Omental fat pad (tissue), 4 donors: ENCODE measurements around the gene HEATR1. TPM values are rescaled to one million over a fixed set of nuclear protein-coding genes. Genes with fewer than 3 reads are reported as not detected.
"Not testable (repeated sequence)": the region's sequence is repeated elsewhere in the genome, so short reads cannot be mapped to it uniquely, and the experiment has no call there.

Experiments
- ATAC-seq: fragments of 150-250 bp; one replicate; pipeline ENCODE4 v1.9.1; 2016; ENCODE audit warnings: mild to moderate bottlenecking, moderate library complexity; ENCODE audit not compliant: low FRiP score
- DNase-seq: peaks from one replicate; pipeline ENCODE4 v3.0.0-alpha.2; 2019; ENCODE audit warnings: low spot score
- CTCF ChIP-seq, 3 donors: fragments of 450-650 bp; IDR thresholded peaks; one replicate each; pipeline ENCODE4 v1.5.1; 2016 to 2017; ENCODE audit warnings: antibody characterized with exemption in 3 of 3, mild to moderate bottlenecking in 3 of 3, moderate library complexity in 2 of 3
- total RNA-seq, 4 donors: library from RNA; depleted of rRNA; stranded (reverse); fragments of >200 nt; gene quantifications; one replicate each; pipeline ENCODE4 v1.1.0, GENCODE V29; 2016

The HEATR1 gene
- total RNA-seq, 4 donors from 2014 or later, result 25.9 to 75.4 (median 41.9) TPM

GRCh38 chr1:236511735-236512418 lies 92.4 kb downstream of the HEATR1 start:
- ATAC-seq, result no peak
- no peak for DNase-seq
- no peak for TF ChIP-seq CTCF (IDR thresholded peaks at IDR 0.05)

- ATAC-seq (no peak), DNase-seq (no peak)
- no peak for TF ChIP-seq CTCF (IDR thresholded peaks at IDR 0.05)
These were observed 94.5 kb downstream of the HEATR1 start for GRCh38 chr1:236509647-236510401.

GRCh38 chr1:236509203-236509602 lies 95.1 kb downstream of the HEATR1 start:
- no peak for TF ChIP-seq CTCF (IDR thresholded peaks at IDR 0.05)
- ATAC-seq (no peak), DNase-seq (no peak)

- DNase-seq (no peak), ATAC-seq (no peak)
- TF ChIP-seq CTCF (IDR thresholded peaks at IDR 0.05), result no peak
These were observed 95.7 kb downstream of the HEATR1 start for GRCh38 chr1:236508593-236509027.

GRCh38 chr1:236507022-236507700 lies 97.2 kb downstream of the HEATR1 start:
- ATAC-seq (peak; percentile 78), DNase-seq (no peak)
- no peak for TF ChIP-seq CTCF (IDR thresholded peaks at IDR 0.05)

GRCh38 chr1:236504338-236504737 lies 100.0 kb downstream of the HEATR1 start:
- not testable (repeated sequence) for ATAC-seq, DNase-seq

- DNase-seq (no peak), ATAC-seq (no peak)
- TF ChIP-seq CTCF (IDR thresholded peaks at IDR 0.05), result no peak
These were observed 101.2 kb downstream of the HEATR1 start for GRCh38 chr1:236502972-236503639.
